GM10847 (cell line): Measurements from ENCODE around the gene GNA12.

Experiments used
- POLR2A ChIP-seq: IDR thresholded peaks from 2 replicates; pipeline ENCODE4 v1.6.1; 2011; ENCODE audit not compliant: insufficient read length; ENCODE audit errors: extremely low read depth

The GNA12 gene

DNA sequence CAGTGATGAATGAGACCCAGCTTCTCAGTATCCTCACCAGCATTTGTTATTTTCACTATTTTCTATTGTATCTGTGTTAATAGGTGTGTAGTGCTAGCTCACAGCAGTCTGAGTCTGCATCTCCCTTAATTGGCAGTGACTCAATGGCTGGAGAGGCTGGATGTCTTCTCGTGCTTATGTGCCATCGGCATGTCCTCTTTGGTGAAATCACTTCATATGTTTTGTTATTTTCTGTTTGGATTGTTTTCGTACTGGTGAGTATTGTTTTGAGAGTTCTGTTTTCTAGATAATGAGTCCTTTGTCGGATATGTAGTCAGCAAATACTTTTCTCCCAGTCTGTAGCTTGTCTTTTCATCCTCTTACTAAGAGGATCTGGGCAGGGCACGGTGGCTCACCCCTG is 90.0 kb downstream of the GNA12 start:
- no peak for TF ChIP-seq POLR2A

- no peak for TF ChIP-seq POLR2A
These were observed 91.0 kb downstream of the GNA12 start for GRCh38 chr7:2753148-2753547.

DNA sequence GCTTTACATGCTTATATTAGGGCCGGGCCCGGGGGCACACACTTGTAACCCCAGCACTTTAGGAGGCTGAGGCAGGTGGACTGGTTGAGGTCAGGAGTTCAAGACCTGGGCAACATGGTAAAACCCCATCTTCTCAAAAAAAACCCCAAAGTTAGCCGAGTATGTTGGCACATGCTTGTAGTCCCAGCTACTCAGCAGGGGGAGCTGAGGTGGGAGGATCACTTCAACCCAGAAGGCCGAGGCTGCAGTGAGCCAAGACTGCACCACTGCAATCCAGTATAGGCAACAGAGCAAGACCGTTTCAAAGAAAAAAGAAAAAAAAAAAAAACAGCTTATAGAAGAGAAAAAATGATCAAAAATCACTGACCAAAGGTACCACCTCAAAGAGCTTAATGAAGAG is 93.0 kb downstream of the GNA12 start:
- no peak for TF ChIP-seq POLR2A

DNA sequence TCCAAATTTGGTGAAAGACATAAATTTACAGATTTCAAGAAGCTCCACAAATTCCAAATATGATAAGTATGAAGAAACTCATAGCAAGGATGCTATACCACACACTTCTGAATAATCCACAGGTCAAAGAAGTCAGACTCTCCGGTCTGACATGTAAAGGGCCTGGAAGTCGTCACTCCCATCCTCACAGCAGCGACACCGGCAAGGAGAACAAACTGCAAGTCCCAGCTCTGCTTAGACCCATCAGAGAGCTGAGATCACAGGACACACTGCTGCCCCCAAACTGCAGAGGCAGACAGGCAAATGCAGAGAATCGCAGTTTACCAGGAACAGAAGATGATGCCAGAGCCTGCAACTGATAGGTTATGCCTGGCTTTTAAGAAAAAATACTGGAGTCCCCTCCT is 94.1 kb downstream of the GNA12 start:
- TF ChIP-seq POLR2A = no peak

DNA sequence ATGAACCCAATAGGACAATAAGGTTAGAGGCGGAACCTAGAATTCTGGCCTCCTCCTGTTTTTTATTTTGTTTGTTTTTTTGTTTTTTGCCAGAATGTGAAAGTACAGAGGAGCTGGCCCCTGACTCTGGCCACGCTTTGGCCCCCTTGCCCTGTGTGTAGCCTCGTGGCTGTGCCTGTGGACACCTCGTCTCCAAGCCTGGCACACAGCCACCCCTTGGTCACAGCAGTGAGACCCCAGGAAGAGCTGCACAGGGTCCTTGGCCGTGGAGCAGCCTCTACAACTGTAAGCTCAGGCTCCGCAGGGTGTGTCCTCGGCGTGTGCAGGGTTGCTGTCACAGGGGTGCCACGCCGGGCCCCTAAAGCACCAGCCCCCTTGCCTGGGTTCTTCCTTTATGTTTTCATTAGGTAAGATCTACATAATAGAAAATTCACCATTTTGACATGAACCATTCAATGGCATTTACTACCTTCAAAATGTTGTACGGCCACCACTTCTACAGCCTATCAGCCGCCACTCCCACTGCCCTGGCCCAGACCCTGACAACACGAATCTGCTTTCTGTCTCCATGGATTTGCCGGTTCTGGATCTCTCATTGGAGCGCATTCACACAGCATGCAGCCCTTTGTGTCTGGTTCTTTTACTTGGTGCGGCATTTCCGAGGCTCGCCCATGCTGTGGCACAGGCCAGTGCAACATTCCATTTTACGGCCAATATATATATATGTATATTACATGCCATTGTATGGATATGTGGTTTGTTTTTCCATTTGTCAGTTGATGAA is 105.2 kb downstream of the GNA12 start:
- no peak for TF ChIP-seq POLR2A

GRCh38 chr7:2737771-2738540 is 106.2 kb downstream of the GNA12 start:
- TF ChIP-seq POLR2A = no peak

DNA sequence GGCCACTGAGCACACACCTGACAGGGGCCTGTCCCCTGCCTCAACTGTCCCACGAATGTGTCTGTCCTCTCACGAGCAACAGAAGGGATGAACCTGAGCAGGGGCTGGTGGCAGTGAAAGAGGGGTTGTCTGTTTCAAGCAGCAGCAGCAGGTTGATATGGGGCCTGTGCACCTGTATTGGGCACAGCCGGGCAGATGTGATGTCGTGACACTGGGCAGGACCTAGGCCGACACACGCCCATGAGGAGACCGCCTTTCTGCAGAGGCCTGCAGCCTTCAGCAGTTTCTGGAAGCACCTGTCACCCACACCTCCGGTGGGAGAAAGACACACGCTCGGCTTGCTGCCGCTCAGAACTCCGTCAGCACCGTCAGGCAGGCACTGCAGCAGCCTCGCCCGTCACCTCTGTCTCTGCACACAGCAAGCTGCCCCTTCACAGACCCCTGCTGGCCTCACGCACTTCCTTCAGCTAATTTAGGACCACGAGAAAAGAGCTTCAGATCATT is 107.6 kb downstream of the GNA12 start:
- no peak for TF ChIP-seq POLR2A

- no peak for TF ChIP-seq POLR2A
These were observed 108.4 kb downstream of the GNA12 start for GRCh38 chr7:2735744-2736143.

DNA sequence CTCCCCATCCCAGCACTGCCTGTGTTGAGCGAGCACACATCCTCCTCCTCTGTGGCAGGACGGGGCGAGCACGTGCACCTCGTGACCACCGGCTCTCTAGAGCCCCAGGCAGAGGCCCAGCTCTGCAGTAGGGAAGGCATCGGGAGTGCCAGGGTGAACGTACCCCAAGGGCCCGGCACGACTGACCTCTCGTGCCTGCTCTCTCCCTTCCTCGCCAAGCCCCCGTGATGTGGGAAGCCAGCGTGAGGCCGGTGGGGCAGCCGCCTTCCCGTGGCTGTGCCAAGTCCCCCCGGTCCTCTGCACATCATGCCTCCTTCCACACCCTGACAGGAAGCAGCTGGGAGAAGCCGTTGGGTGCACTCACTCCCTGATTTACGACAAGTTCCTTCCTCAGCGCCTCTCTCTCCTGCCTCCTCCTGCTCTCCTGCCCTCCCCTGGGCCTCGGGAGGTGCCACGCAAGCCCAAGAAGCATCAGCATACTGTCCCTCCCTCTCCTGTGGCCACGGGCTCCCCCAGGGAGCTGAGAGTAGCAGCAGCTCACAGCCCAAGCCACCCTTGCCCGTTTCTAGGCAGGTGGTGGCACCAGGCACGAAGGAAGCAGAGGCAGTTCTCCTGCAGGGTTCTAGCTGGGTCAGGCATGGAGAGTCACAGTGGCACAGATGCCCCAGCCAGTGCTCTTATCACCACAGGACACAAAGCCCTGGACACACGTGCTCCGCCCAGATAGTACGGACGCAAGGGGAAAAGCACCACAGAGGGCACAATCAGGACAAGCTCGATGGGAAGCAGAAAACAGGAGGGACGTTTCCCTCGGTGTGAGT is 109.1 kb downstream of the GNA12 start:
- no peak for TF ChIP-seq POLR2A

DNA sequence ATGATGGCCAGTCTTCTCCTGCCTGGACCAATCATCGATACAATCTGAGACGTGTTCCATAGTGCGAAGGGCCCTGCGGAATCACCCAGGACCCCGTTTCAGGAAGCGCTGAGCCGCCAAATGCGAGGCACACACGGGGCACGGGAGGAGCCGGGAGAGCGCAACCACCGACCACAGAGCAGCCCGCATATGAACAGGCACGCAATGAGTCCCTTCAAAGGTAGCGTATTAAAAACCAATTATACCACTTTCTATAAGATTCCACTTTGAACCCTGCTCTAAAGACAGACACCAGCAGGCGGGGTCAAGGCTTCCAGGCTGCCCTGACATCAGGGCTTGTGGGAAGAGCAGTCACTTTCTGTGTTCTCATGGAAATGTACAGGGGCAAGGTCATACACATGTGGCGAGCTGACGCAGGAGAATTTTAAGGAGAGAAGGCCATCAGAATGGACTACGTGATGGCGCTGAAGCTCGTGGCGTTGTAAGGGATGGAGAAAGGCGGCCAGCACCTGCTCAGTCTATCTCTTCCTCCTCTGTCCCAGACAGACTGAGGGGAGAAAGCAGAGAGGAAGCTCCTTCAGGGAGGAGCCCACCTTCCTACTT is 109.9 kb downstream of the GNA12 start:
- no peak for TF ChIP-seq POLR2A

DNA sequence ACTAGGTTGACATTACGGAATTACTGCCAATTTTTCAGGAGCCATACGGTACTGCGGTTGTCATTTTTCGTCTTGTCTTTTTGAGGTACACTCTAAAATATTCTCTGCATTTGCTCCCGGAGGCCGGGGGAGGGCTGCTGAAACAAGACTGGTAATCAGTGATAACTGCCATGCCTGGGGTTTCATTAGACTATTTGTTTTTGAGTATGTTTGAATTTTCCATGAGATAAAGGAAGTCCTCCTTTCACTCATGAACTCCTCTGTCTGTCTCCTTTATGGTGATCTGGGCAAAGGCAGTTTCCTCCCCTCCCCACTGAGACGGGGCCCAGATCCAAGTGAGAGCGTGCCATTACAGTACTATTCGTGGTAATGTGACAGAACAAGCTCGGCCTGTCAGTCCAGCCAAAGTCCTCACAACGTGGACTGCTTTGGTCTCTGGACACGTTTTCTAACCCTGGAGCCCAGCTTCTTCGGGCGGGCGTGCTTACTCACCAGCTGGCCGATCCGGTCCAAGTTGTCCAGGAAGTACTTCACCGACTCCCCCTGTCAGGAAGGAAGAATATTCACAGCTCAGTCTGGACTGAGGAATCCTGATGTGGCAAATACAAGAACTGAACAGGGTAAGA is 111.0 kb downstream of the GNA12 start:
- no peak for TF ChIP-seq POLR2A

DNA sequence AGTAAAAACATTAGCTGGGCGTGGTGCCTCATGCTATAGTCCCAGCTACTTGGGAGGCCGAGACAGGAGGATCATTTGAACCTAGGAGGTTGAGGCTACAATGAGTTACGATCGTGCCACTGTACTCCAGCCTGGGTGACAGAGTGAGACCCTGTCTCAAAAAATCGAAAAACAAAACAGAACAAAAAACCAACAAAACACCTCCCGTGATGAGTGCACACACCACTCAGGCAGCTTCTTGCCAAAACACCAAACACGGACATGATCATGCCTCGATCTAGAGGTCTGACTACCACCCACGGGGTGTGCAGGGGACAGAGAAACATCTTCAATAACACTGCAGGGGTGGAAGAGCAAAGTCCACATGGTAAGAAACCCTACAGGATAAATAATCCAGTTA is 111.7 kb downstream of the GNA12 start:
- no peak for TF ChIP-seq POLR2A

DNA sequence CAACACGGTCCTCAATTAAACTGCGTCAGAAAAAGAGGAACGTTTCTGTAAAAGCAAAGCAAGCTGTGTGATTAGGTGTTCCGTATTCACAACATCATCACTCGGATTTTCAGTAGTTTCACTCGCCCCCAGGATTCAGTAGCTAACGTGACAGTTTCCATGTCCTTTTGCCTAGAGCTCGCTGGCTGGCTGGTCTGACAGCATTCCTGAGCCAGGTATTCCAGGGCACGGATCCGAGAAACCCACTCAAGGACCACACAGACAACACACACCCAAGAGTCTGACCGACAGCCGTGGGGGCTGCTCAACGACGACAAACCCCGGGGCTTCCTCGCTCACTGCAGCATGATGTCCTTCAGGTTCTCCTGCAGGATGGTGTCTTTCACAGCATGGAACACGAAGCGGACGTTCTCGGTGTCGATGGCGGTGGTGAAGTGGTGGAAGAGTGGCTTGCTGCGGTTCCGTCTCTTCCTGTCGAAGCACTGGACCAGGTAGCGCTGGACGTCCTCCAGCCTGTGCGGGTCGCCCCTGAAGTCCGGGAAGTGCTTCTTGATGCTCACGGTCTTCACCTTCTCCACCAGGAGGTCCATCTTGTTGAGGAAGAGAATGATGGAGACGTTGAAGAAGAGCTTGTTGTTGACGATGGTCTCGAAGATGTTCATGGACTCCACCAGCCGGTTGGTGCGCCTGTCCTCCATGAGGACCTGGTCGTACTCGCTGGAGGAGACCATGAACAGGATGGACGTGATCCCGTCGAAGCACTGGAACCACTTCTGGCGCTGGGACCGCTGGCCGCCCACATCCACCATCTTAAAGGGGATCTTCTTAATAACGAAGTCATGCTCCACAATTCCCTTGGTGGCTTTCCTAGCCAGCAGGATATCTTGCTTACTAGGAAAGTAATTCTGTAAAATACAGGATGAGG is 113.0 kb downstream of the GNA12 start:
- no peak for TF ChIP-seq POLR2A
